GM19043 (cell line): ENCODE data around the gene TLNRD1.

Experiments
- ATAC-seq: cut with Tn5 transposase; IDR thresholded peaks from one replicate; pipeline ENCODE4 v1.9.1; 2021; ENCODE audit warnings: low read depth; ENCODE audit not compliant: unreplicated experiment

The TLNRD1 gene

DNA sequence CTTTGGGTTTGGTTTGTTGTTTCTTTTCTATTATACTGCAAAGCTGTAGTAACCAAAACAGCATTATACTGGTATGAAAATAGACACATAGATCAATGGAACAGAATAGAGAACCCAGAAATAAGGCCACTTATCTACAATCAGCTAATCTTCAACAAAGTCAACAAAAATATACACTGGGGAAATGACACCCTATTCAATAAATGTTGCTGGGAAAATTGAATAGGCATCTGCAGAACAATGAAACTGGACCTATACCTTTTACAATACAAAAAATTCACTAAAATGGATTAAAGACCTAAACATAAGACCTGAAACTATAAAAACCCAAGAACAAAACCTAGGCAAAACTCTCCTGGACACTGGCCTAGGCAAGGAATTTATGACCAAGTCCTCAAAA is 52.9 kb downstream of the TLNRD1 start:
- no peak for ATAC-seq

DNA sequence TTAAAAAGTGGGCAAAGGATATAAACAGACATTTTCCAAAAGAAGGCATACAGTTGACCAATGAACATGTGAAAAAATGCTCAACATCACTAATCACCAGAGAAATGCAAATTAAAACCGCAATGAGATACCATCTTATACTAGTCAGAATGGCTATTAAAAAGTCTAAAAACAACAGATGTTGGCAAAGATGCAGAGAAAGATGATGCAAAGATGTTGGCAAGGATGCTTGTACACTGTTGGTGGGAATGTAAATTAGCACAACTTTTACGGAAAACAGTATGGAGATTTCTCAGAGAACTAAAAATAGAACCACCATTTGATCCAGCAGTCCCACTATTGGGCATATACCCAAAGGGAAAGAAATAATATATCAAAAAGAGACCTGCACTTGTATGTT is 53.5 kb downstream of the TLNRD1 start:
- ATAC-seq: no peak
